Measurements from ENCODE around the gene TTC33. TPM values are rescaled to one million over a fixed set of nuclear protein-coding genes. Genes with fewer than 3 reads are reported as not detected.

Gene TTC33
- polyA plus RNA-seq, 1 of the 3 experiments (the other 2 are of a cell fraction) = 2.2 TPM

DNA sequence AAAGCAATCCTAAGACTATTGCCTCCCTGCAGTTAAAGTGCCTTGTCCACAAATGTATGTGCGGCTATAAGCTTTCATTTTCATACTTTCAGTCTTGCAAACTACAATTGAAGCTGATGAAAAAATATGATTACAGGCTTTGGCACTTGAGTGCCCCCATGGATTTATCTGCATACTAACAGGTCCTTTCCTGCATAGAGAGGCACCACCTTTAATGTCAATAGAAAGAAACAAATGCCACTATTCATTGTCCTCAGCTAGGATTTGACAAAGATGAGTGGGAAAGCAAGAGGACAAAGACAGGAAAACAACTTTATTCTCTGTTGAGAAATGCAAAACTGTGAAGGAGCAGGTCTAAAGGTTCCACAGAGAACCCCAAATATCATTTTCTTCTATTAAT, 201.7 kb downstream of the TTC33 start (continued):
- no peak for TF ChIP-seq FOSL2 (IDR thresholded peaks at IDR 0.05; ENCODE audit: borderline replicate concordance, low read depth)
- no peak for TF ChIP-seq ZBTB33 (IDR thresholded peaks at IDR 0.05; ENCODE audit: borderline replicate concordance, low read depth)
- no peak for TF ChIP-seq EP300 (IDR thresholded peaks at IDR 0.05; ENCODE audit: borderline replicate concordance in 1 of 2, low read depth in 1 of 2, low read length in 1 of 2)

DNA sequence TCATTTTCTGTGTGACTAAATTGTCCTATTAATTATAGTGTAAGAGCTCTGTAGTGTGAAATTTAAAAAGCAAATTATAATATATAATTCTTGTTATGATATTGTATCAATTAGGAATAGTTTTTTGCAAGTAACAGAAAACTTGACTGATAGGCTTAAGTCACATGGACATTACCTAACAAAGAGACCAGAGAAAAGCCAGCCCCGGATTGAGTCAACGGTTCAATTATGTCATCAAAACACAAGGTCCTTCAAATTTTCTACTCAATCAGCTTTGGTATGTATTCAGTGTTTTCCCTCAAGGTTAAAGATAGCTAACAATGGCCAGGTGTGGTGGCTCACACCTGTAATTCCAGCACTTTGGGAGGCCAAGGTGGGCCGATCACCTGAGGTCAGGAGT, 202.8 kb downstream of the TTC33 start:
- H3K9me3 ChIP-seq = no peaks in the 10 kb centered on the region
- no peaks in the 10 kb centered on the region for H3K36me3 ChIP-seq (replicated peaks in 1 of 2; ENCODE audit: control insufficient read depth in 1 of 2, insufficient read depth in 2 of 2, low read length in 1 of 2)
- H3F3A ChIP-seq (replicated peaks; ENCODE audit: insufficient read depth) = peaks cover 8% of the 10 kb centered on the region
- no peaks in the 10 kb centered on the region for H3K4me1 ChIP-seq (ENCODE audit: control insufficient read depth in 1 of 2, insufficient read depth in 2 of 2, low read depth in 1 of 2, low read length in 1 of 2)
- H4K20me1 ChIP-seq (ENCODE audit: insufficient read depth) = no peaks in the 10 kb centered on the region
- 19% methylated on average over 3 of the region's 3 CpGs for WGBS (ENCODE audit: low lambda C conversion rate)
- no peak for DNase-seq
- no peaks in the 10 kb centered on the region for H3K9me2 ChIP-seq
- ChIA-PET POLR2A (no interaction called here), CTCF (no interaction called here)
- H3K4me3 ChIP-seq (ENCODE audit: low read depth in 2 of 2, low read length in 1 of 2) = no peak overlapping the region
- TF ChIP-seq CHD2 (IDR thresholded peaks at IDR 0.05; ENCODE audit: low read length, partially characterized antibody) (no peak), RAD21 (IDR thresholded peaks at IDR 0.05; ENCODE audit: low read length) (no peak), RXRA (IDR thresholded peaks at IDR 0.05; ENCODE audit: borderline replicate concordance, low read depth) (no peak), TCF12 (IDR thresholded peaks at IDR 0.05) (no peak), FOXM1 (IDR thresholded peaks at IDR 0.05; ENCODE audit: low read depth) (no peak), TAF1 (IDR thresholded peaks at IDR 0.05; ENCODE audit: borderline replicate concordance, low read depth, low read length) (no peak), SMC3 (IDR thresholded peaks at IDR 0.05; ENCODE audit: low read depth, low read length) (no peak), SIN3A (IDR thresholded peaks at IDR 0.05; ENCODE audit: borderline replicate concordance, low read depth, low read length) (no peak), ELF1 (IDR thresholded peaks at IDR 0.05) (no peak), EZH2phosphoT487 (IDR thresholded peaks at IDR 0.05; ENCODE audit: borderline replicate concordance, low read depth) (no peak), RFX5 (IDR thresholded peaks at IDR 0.05; ENCODE audit: low read length) (no peak), GABPA (IDR thresholded peaks at IDR 0.05; ENCODE audit: low read depth) (no peak), FOSL2 (IDR thresholded peaks at IDR 0.05; ENCODE audit: borderline replicate concordance, low read depth) (no peak), MEF2A (IDR thresholded peaks at IDR 0.05; ENCODE audit: borderline replicate concordance, low read depth) (no peak), PBX3 (IDR thresholded peaks at IDR 0.05) (no peak)
- TF ChIP-seq, protein P1, sequence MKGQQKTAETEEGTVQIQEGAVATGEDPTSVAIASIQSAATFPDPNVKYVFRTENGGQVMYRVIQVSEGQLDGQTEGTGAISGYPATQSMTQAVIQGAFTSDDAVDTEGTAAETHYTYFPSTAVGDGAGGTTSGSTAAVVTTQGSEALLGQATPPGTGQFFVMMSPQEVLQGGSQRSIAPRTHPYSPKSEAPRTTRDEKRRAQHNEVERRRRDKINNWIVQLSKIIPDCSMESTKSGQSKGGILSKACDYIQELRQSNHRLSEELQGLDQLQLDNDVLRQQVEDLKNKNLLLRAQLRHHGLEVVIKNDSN (IDR thresholded peaks at IDR 0.05; ENCODE audit: borderline replicate concordance, low read depth) = no peak
- TF ChIP-seq, protein P2, sequence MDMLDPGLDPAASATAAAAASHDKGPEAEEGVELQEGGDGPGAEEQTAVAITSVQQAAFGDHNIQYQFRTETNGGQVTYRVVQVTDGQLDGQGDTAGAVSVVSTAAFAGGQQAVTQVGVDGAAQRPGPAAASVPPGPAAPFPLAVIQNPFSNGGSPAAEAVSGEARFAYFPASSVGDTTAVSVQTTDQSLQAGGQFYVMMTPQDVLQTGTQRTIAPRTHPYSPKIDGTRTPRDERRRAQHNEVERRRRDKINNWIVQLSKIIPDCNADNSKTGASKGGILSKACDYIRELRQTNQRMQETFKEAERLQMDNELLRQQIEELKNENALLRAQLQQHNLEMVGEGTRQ (IDR thresholded peaks at IDR 0.05; ENCODE audit: borderline replicate concordance, low read depth, low read length) = no peak
- H3K27me3 ChIP-seq (ENCODE audit: insufficient read depth) = no peaks in the 10 kb centered on the region
- H3K4me2 ChIP-seq = no peak overlapping the region
- no peaks in the 10 kb centered on the region for H3K79me2 ChIP-seq (ENCODE audit: insufficient read depth)
- no peak overlapping the region; a peak in 1 of 4 replicates for H3K27ac ChIP-seq (ENCODE audit: low read depth in 2 of 2, low read length in 1 of 2)
- H2AFZ ChIP-seq (ENCODE audit: low read depth) = no peak overlapping the region
- H3K9ac ChIP-seq = no peak overlapping the region

All from SK-N-SH (cell line).